ENCODE results near the gene NUMB. TPM values are rescaled to one million over a fixed set of nuclear protein-coding genes. Genes with fewer than 3 reads are reported as not detected.

The NUMB gene
- total and polyA plus RNA-seq, 2 of the 4 experiments (the other 2 are of a cell fraction), result 45.9 to 114 TPM

GRCh38 chr14:73325063-73325462 is 133.3 kb downstream of the NUMB start:
- H4K8ac ChIP-seq (ENCODE audit: low read depth in 2 of 2, low read length in 2 of 2), result no peak overlapping the region
- DNase-seq (no peak), ATAC-seq (ENCODE audit: low read depth) (no peak)
- H2BK120ac ChIP-seq (ENCODE audit: low read depth, low read length), result no peak overlapping the region
- H3K4ac ChIP-seq (ENCODE audit: low read depth, low read length), result no peak overlapping the region
- H3K18ac ChIP-seq (ENCODE audit: low read depth, low read length), result no peak overlapping the region
- no peak overlapping the region for H4K91ac ChIP-seq (ENCODE audit: insufficient read depth, low read depth, low read length)
- no peak overlapping the region for H4K5ac ChIP-seq (ENCODE audit: low read depth, low read length)
- H2BK15ac ChIP-seq (ENCODE audit: low read depth, low read length), result no peak overlapping the region
- H3K4me1 ChIP-seq (ENCODE audit: control insufficient read depth, insufficient read depth, low read length), result peaks cover 2% of the 10 kb centered on the region
- peaks cover 12% of the 10 kb centered on the region for H3K9me1 ChIP-seq (ENCODE audit: insufficient read depth, low read length)
- POLR2A ChIA-PET (ENCODE audit: unreplicated experiment), result interaction anchor here (0.6 kb wide), 1 partner anchor 134 kb away, joined by 6 read pairs; no protein-coding TSS in a partner anchor
- no peak overlapping the region for H3K4me3 ChIP-seq (ENCODE audit: insufficient read depth, low read depth, low read length)
- H3K56ac ChIP-seq (ENCODE audit: extremely low read depth, insufficient read depth, low read length), result no peak overlapping the region
- peaks cover 2% of the 10 kb centered on the region; the same call in 1 of the 2 replicates for H3K36me3 ChIP-seq (ENCODE audit: control insufficient read depth, insufficient read depth, low read length)
- H2AK9ac ChIP-seq (replicated peaks; ENCODE audit: low read depth, low read length, poor library complexity), result no peak overlapping the region
- H2AK5ac ChIP-seq (ENCODE audit: low read depth, low read length), result no peak overlapping the region
- intact Hi-C loops (cut with micrococcal nuclease), result no loop called here
- no peak overlapping the region for H2BK20ac ChIP-seq (ENCODE audit: low read depth, low read length)
- no peak overlapping the region for H2AFZ ChIP-seq (replicated peaks; ENCODE audit: low read length, poor library complexity)
- BruUV-seq (replicated peaks), result no TSS peak
- no peak overlapping the region for H2BK5ac ChIP-seq (ENCODE audit: low read depth, low read length, poor library complexity, severe bottlenecking)
- no CpG with 5 or more reads among the region's 1 CpG for WGBS, 2 experiments (ENCODE audit: extremely low coverage in 2 of 2, insufficient read length in 1 of 2)
- dilution Hi-C loops (cut with HindIII; ENCODE audit: low sequenced_read_pairs, unreplicated experiment), result no loop called here
- H3K27ac ChIP-seq (ENCODE audit: insufficient read depth, low read length), result no peak overlapping the region
- H4K20me1 ChIP-seq (ENCODE audit: insufficient read depth, low read length), result peaks cover 21% of the 10 kb centered on the region; the same call in 1 of the 2 replicates
- H3K9me3 ChIP-seq (ENCODE audit: control insufficient read depth, insufficient read depth, low read length), result no peaks in the 10 kb centered on the region
- H3K27me3 ChIP-seq (ENCODE audit: control insufficient read depth, insufficient read depth, low read length), result no peaks in the 10 kb centered on the region
- no peak overlapping the region for H3K23ac ChIP-seq (ENCODE audit: low read depth, low read length)
- CTCF ChIA-PET, result no interaction called here
- in situ Hi-C loops (cut with MboI; ENCODE audit: low sequenced_read_pairs), result no loop called here
- no peak overlapping the region for H3K9ac ChIP-seq (ENCODE audit: low read depth, low read length)
- H3K14ac ChIP-seq (replicated peaks; ENCODE audit: low read depth, low read length), result no peak overlapping the region
- no peak overlapping the region for H3K4me2 ChIP-seq (ENCODE audit: low read depth, low read length)
- peaks cover 31 to 47% of the 10 kb centered on the region in 2 experiments for H3K79me1 ChIP-seq (ENCODE audit: low read depth in 1 of 2, low read length in 2 of 2)
- no peak for TF ChIP-seq CHD1 (IDR thresholded peaks at IDR 0.05; ENCODE audit: low read depth, low read length)
- TF ChIP-seq BHLHE40 (IDR thresholded peaks at IDR 0.05; ENCODE audit: low read depth, low read length), result no peak

All from IMR-90 (cell line).